GM19455 (cell line): Measurements from ENCODE around the gene COX14.

ENCODE experiments used
- ATAC-seq: cut with Tn5 transposase; IDR thresholded peaks from one replicate; pipeline ENCODE4 v1.9.1; 2021; ENCODE audit not compliant: unreplicated experiment

Gene COX14

DNA sequence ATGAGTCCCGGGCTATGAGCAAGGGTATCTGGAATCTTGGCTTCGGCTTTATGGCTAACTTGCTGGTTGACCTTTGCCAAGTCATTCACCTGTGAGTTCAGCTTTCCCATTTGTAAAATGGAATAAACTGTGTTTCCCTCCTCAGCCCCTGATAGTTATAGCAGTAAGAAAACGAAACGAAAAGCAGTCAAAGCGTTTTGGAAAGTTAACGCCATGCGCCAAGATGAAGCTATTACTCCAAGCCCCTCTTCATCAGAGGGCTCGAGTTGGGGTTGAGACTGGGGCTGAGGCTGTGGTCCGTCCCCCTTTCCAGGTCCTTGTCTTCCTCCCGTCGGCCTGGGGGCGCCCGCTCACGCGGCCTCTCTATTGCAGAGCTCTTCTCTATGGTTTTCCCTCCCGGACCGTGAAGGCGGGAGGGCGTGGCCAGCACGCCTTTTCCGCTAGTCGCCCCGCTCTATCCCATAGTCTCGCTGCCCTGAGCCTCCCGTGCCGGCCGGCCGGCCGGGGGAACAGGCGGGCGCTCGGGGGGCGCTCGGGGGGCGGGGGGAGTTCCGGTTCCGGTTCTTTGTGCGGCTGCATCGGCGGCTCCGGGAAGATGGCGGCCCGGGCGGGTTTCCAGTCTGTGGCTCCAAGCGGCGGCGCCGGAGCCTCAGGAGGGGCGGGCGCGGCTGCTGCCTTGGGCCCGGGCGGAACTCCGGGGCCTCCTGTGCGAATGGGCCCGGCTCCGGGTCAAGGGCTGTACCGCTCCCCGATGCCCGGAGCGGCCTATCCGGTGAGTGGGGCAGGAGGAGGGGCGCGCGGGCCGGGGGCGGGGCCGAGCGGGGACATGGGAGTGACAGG, 27.0 kb upstream of the COX14 start, which contains the start of gene SMARCD1:
Gene SMARCD1 (plus strand): TSS at position 568 of the 840 bp plus-strand sequence. CDS start 28 bp downstream, at position 596.
- ATAC-seq = peak; percentile 81

DNA sequence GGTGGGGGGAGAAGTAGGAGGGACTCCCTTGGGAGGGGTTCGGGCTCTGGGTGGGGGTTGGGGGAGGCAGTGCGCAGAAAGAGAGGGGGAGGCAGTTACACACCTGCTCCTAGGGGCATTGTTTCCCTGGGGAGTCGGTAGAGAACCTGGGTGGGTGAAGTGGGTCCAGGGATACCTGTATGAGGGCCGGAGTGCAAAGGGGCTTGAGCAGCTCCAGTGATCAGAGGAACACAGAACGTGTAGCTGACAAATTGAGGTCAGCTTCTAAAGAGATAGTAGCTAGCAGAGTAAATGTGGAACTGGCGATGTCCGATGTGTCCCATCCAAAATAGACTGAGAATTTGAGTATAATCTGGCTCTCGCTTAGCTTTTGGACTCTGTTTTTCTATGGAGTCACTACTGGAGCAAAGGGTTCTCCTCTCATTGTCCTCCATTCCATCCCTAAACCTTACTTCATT, 26.4 kb upstream of the COX14 start:
- no peak for ATAC-seq

DNA sequence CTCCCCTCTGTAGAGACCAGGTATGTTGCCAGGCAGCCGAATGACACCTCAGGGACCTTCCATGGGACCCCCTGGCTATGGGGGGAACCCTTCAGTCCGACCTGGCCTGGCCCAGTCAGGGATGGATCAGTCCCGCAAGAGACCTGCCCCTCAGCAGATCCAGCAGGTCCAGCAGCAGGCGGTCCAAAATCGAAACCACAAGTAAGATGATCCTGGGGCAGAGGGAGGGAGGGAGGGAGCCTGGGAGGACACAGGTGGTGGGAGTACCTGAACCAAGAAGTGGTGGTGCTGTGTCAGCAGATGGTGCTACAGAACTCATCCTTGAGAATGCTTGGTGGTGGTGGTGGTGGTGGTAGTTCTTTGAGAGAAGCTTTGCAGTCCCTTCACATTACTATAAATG, 25.9 kb upstream of the COX14 start:
- ATAC-seq = no peak

DNA sequence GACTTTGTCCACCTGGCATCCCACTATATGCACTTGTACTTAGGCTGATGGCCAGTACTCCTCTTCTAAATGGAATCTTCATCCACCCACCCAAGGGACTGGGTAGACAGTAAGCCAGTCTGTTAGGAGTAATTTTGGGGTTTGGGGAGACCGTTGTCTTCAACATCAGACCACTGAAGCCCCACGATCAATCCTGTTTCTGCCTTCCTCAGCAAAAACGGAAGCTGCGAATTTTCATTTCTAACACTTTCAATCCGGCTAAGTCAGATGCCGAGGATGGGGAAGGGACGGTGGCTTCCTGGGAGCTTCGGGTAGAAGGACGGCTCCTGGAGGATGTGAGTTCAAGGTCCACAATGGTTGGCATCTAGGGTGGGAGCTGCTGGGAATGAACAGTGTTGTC, 24.9 kb upstream of the COX14 start:
- no peak for ATAC-seq

DNA sequence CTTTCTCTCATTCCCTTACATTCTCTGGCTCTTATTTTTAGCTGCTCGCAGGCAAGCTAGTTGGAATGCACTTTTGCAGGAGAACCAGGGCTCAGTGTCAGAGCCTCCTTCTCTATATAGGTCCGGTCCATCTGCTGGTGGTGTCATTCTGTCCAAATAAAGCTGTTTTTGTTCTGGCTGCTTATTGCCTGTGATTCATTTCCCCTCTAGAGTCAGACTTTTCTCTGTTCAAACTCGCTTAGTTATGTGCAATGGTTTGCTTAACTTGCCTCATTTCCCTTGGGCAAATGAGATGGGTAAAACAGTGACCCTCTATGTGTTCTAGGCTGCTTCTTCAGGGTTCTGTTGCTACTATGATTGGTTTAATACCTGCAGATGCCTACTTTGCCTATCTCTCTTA, 24.0 kb upstream of the COX14 start:
- no peak for ATAC-seq

DNA sequence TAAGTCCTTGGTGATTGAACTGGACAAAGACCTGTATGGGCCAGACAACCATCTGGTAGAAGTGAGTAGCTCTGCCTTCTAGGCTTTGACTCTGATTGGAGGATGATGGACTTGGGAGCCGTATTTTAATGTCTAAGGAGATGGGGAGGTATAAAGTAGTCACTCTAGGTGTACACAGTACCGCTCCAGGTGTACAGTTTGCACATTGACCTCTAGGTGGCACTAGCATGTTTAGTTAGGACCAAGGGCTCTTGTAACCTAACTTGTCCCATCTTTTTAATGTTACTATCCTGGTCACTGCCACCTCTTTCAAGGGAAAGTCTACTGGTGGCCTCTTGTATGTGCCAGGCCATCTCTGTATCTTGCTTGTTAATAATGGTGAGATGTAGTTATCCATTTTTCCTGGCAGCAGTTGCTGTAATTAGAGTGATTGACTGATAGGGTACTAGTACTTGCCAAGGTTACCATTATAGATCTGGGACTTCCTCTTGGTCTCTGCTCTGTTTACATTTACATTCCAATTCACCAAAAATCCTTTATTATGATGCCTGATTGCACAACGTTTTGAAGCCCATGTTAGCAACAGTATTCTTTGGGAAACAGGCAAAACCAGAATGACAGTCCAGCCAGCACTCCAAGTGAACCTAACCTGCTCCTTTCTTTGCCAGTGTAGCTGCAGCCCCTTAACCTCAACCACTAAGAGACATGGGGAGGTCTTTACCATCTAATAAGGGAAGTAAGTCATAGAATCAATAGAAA, 23.3 kb upstream of the COX14 start:
- no peak for ATAC-seq

DNA sequence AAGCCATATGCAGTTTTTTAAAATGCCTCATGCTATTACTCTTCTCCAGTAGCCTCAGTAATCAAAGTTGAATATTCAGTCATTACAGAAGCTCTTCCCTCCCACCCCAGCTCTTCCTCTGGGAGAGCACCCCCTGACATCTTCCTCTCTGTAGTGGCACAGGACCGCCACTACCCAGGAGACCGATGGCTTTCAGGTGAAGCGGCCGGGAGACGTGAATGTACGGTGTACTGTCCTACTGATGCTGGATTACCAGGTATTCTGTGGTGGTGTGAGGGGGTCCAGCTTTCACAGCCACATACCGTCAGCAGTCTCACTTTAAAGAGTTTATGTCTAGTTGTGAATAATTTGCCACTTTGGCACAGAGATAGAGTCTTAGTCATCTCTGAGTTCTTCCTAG, 22.3 kb upstream of the COX14 start:
- ATAC-seq = no peak

DNA sequence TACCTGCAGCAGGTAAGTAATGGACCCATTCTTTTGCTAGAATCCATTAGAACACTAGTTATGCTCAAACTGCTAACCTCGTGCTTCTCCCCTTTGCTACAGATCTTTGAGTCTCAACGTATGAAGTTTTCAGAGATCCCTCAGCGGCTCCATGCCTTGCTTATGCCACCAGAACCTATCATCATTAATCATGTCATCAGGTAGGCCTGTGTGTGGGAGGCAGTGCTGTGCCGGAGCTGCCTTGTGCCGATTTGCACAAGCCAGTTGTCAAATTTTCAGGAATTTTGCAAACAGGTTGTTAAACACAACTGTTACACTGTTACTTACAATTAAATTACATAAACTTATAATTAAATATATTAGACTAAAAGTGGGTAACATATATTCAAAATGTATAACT, 21.6 kb upstream of the COX14 start:
- ATAC-seq = no peak

DNA sequence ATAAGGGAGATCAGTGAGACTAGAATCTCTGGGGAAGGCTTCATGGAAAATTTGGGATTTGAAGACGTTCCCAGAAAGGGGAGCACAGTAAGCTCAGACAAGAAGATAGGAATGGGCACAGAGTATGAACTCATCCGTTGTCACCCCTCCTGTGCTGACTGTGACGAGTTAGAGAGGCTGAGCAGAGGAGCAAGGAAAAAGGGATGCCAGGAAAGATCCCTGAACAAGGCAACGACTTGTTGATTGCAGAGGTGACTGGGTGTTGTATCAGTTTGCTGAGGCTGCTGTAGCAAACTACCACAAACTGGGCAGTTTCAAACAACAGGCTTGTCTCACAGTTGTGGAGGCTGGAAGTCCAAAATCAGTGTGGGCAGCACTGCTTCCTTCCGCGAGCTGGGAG, 14.1 kb upstream of the COX14 start:
- no peak for ATAC-seq

DNA sequence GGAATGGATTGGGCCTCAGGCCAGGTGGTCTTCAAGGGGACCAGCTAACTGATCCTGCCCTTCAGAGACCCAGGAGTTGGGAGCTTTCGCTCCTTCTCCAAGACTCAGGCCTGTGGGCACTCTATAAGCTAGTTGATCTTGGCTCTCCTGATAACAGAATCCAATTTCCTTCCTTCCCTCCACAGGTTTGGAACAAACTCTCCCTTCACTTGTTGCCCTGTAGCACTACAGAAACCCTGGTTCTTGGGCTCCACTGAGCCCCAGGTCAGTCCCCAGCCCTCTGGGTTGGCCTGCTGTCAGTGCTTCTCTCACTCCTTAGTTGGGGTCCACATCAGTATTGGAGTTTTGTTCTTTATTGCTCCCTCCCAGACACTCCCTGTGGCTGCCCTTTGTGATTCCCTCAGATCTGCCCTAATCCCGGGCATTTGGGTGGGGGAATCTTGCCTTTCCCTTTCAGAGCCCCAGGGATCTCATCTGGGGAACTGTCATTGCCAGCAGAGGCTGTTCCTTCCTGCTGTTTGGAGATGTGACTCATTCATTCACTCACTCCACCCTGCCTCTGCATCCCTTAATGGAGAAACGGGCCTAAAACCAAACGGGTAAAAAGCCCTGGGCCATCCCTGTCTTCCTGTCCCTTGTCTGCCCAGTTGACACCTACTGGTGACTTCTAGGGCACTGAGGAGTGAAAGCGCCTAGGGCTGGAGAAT, 12.6 kb upstream of the COX14 start:
- no peak for ATAC-seq

DNA sequence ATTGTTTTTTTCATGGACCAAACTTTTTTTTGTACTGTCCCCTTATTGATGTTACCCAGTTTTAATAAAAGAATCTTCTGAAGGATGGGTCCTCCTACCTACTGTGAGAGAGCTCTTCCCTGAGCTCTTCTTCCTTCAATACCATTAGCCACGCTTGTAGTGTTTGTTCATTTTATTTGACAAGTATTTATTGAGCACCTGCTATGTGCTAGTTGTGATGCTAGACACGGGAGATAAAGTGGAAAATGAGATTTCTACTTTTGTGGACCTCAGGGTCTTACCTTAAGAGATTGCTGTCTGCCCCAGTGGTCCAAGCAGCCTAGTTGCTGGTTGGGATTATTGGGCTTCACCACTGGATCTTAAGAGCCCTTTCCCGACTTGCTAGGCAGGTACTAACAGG, 11.5 kb upstream of the COX14 start:
- ATAC-seq = no peak

DNA sequence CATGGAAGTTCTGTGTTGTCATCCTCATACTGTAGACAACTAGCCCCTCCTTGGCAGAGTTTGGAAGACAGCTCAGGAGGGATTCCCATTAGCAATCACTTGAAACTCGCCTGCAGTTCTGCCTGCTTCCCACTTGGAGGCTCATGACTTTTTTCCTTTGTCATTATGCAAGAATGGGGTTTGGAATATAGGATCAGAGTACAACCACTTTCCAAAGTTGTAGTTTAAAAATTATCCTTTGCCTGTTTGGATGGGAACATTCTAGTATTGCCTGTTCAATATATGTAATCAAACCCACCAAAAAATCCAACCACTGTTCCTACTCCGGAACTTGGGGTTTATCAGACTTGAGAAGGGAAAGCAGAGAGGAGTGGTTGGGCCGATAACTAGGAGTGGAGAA, 10.4 kb upstream of the COX14 start:
- no peak for ATAC-seq

DNA sequence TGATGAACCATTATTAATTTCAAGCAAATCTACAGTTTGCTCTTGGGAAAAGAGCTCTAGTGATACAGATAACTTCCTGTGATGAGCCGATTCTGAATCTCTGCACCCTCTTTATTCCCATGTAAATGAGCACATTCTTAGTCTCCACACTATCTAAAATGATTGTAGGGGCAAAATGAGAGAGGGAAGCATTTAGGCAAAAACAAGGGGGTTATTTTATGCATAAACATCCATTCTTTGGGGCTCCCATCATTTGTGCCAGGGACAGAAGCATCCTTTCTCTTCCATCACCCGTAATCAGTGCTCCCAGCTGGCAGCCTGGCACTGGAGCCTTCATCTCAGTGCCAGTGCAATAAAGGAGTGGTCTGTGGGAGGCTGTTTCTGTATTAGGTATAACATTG, 9.9 kb upstream of the COX14 start:
- no peak for ATAC-seq

DNA sequence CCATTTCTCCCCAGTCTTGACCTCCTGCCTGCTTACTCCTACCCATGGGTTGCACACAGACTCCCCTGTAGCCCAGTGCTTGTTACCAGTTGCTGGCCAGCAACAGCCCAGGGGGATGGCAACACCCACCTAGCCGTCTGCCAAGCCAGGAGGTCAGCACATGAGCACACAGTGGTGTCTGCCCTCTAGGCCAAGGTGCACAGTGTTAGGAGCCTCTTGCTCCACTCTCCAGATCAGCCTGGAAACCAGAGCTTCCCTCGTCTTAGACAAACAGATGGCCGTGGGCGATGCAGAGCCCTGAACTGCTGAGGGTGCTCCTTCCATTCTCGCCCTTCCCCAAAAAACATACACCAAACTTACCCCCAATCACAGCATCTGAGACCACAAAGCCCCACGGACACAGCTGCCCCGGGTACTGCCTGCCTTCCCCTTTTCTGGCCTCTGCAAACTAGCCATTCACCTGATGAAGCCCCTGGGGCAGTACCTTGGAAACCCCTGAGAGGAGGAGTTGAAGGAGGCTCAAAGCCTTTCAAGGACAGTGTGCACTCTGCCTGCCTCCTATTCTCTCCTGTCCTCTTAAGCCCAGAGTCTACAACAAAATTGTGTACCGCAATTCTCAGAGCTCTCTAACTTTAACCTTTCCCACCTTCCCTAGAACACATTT, 9.3 kb upstream of the COX14 start:
- ATAC-seq = no peak

DNA sequence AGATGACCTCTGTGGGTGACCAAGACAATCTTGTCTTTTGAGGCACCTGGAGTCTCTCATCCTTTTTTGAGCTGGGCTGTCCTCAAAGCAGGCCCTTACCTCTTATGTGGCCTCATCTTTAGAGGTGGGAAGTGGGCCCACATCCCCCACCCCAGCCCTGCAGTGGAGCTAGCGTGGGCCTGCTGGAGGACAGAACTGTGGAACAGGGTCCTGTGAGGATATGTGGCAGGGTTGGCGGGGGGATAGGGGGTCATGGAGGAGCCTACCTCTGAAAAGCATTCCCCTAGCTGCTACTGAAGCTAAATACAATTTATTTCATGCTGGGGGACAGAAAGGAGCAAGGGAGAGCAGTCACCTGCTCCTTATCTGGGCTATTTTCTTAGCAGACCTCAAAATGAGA, 8.7 kb upstream of the COX14 start:
- ATAC-seq = no peak

DNA sequence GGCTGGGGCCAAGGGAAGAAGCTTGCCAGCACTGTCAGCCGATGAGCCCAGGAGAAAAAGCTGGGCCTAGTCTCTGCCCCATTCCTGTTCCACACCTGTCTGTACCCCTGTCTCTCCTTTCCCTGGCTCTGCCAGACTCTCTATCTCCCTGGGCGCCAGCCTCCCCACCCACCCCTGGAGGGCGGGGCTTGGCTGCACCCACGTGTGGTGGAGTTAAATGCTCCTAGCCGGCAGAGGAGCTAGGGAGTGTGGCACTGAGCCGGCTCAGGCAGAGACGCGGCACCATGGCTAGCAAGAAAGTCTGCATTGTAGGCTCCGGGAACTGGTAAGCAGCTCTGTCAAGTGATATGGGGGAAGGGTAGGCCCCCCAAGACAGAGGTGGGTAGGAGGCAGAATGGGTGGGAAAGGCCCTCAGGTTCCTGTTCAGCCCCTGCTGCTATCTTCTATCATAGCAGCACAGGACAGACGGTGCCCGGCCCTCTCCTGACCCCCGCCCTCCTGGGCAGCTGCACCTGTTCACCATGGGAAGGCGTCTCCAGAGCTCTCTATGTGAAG, 8.2 kb upstream of the COX14 start, which contains the start of gene GPD1:
Gene GPD1 (plus strand): TSS at position 242 of the 555 bp plus-strand sequence. CDS start 43 bp downstream, at position 285.
- ATAC-seq = no peak

DNA sequence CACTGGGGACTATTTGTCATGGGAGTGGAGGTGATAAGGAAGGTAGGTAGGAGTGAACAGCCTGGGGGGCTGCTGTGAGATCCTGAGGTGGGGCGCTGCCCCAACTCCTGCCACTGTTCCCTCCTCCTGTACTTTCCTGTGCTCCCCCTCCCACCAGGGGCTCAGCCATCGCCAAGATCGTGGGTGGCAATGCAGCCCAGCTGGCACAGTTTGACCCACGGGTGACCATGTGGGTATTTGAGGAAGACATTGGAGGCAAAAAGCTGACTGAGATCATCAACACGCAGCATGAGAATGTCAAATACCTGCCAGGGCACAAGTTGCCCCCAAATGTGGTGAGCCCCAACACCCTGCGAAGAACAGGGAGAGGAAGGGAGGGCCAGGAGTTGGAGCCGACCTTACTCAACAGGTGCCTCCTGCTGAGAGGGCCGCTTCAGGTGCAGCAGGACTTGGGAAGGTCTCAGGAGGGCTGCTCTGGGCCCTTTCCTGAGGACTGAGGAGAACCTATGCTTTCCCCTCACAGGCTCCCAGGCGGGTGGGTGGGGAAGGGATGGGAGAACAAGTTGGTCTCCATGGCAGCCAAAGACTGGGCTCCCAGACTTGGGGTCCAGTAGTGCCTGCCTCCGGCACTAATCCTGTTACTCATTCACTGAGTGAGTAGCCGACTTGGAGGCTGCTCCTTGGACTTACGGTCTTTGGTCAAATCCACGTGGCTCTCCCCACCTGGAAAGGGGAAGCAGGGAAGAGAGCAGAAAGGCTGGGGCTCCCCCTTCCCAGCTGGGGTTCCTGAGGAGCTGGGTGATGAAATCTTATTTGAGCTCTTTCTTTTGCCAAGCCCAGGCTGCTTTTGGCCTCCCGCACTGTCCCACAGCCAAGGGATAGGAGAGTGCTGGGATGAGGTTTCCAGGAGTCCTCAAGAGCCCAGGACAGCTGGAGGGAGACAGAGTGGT, 7.3 kb upstream of the COX14 start:
- no peak for ATAC-seq

DNA sequence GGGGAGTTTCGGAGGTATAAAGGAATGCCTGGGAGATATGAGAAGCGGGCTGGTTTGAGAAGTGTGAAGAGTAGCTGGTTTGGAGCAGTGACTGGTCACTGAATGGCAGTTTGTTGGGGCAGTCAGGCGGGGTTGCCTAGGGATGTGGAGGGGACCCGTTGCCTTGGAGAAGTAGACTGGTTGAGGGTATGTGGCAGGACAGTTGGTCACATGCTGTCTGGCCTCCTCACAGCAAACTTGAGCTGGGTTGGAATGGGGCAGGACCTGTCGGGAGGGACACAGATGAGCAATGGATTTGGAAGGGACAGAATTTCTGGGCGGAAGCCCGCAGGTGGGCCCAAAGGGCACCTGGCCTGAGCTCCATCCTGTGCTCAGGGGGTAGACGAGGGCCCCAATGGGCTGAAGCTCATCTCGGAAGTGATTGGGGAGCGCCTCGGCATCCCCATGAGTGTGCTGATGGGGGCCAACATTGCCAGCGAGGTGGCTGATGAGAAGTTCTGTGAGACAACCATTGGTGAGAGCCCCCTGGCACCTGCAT, 6.1 kb upstream of the COX14 start:
- no peak for ATAC-seq

DNA sequence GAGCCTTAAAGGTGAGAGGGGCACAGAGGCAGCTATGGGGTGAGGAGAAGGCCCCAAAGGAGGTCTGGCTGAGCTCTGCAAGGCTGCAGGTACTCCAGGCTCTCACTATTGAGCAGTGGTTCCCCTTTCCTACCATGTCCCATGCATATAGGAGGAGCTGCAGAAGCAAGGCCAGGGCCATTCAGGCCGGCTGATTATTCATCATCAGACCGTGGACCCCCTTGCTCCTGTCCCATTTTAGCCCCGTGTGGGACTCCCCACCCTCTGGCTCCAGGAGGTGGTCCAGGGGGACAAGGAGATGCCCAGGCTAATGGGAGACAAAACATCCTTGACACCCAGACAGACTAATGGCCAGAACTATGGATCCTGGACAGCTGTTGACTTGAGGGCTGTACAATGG, 5.1 kb upstream of the COX14 start:
- no peak for ATAC-seq
